ENCODE data around the gene TSHB. TPM values are rescaled to one million over a fixed set of nuclear protein-coding genes. Genes with fewer than 3 reads are reported as not detected.
A peak's percentile ranks its signal among the peaks of the same experiment; 100 is the strongest.

TSHB gene
- polyA plus RNA-seq, 1 donor = not detected

DNA sequence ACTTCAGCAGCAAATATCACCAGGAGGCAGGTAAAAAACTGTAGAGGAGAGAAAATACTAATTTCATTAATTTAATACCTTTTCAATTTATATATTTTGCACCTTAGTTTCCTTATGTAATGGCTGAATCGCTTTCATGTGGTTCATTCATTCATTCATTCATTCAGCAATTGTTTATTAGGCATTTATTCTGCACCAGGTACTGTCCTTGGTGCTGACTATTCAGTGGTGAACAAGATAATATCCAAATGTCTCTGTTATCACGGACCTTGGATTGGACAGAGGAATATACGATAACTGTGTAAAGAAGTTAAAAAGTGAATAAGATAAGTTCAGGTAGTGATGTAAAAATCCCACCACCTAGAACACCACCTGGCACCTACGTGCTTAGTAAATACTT is 30.9 kb downstream of the TSHB start:
- DNase-seq = no peak

DNA sequence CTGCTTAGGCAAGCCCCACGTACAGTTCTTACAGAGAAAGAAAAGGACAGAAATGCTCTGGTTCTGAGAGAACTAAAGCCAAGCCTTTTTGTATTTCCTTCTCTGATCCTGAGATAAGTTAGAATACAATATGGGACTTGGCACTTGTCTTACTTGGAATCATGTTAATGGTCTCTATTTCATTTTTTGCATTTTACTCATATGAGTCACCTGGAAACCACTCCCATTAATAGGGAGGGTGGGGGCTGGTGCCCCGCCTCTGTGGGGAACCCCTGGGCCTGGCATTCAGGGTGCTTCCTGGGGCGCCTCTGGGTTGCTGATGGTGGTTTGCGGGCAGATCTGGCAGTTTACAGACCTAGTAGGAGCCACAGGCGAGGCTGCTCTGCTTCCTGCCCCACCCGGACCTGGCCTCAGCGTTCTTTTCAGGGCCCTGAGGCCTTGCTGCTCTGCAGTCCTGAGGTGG is 32.9 kb downstream of the TSHB start:
- DNase-seq = no peak

DNA sequence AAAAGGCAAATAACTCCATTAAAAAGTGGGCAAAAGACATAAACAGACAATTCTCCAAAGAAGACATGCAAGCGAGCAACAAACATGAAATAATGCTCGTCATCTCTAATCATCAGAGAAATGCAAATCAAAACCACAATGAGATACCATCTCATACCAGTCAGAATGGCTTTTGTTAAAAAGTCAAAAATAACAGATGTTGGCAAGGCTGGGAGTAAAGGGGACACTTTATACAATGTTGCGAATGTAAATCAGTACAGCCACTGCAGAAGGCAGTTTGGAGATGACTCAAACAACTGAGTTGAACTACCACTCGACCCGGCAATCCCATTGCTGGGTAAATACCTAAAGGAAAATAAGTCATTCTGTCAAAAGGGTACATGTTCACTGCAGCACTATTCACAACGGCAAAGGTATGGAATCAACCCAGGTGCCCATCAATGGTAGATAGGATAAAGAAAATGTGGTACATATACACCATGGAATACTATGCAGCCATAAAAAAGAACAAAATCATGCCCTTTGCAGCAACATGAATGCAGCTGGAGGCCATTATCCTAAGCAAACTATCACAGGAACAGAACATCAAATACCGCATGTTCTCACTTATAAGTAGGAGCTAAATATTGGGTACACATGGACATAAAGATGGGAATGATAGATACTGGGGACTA is 33.7 kb downstream of the TSHB start:
- no peak for DNase-seq

GRCh38 chr1:115064461-115064860 is 34.8 kb downstream of the TSHB start:
- DNase-seq = no peak

DNA sequence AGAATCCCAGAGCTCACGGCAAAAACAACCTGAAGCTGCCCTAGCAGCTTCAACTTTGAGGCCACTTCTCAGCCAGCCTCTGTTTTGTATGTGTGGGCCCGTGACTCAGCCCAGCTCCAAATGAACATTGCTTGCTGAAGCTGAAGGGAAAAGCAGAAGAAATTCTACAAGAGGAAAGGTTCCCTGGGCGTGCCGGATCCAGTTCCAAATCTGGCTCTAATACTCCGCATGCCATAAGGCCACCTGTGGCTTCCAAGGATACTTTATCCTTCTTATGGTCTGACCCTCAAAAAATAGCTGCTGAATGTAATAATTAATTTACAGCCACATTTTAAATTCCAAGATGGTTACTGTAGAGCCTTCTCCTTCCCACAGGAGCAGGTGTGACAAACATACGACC is 35.4 kb downstream of the TSHB start:
- DNase-seq = no peak

DNA sequence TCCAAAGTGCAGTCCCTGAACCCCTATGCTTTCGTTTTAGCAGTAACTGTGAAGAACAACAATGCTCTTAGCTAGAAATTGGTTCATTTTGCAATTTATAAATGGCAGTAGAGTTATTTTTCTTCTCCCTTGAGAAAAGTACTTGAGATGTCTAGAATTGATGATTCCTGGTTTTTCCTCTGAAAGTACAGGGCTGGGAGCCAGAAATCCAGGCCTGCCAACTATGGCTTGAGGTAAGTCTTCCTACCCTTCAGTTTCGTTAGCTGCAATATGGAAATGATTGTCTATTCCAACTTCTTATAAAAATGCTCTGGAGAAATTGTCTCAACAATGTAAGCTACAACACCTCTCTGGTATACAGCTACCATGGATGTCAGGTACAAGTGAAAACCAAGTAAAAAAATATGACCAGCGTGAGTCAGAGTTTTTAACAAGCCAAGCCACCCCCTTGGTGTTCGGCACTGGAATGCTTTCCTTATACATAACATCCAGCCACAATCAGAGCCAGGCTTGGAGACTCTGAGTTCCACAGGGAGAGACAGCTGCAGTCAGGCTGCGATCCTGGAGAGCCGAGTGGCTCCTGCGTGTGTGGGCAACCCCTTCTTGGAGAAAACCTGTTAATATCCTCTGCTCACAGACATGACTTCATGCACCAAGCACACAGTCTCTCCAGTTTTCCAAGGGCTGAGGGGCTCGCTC is 37.7 kb downstream of the TSHB start:
- no peak for DNase-seq

GRCh38 chr1:115068826-115069585 is 39.4 kb downstream of the TSHB start:
- no peak for DNase-seq

GRCh38 chr1:115069659-115070308 is 40.2 kb downstream of the TSHB start:
- no peak for DNase-seq

DNA sequence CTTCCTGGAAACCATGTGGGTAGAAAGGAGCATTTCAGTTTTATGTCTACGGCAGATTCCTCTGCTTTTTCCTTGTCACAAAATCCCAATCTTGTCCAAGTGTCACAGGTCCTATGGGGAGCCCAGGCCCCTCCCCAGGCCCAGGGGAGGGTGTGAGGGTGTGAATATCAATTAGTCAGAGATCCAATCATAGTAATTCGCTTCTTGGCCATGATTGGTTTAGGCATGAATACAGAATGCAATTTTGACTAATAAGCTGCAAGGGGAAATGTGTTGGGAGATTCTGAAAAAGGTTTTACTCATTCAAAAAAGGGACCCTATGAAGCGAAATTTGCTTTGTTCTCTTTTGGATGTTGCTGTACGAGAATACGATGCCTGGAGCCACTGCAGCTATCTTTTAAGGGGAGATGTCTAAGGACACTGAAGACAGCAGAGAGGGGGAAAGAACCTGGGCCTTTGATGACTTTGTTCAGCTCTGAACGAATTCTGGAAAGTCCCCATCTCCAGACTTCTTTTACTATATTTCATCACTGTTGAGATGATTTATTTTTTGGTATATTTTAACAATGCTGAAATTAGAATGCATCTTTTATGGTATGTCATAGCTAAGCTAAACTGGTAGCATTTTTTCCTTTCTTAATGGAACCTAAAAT is 41.5 kb downstream of the TSHB start:
- no peak for DNase-seq

- DNase-seq = no peak
Observed at GRCh38 chr1:115073298-115074087, 43.9 kb downstream of the TSHB start.

DNA sequence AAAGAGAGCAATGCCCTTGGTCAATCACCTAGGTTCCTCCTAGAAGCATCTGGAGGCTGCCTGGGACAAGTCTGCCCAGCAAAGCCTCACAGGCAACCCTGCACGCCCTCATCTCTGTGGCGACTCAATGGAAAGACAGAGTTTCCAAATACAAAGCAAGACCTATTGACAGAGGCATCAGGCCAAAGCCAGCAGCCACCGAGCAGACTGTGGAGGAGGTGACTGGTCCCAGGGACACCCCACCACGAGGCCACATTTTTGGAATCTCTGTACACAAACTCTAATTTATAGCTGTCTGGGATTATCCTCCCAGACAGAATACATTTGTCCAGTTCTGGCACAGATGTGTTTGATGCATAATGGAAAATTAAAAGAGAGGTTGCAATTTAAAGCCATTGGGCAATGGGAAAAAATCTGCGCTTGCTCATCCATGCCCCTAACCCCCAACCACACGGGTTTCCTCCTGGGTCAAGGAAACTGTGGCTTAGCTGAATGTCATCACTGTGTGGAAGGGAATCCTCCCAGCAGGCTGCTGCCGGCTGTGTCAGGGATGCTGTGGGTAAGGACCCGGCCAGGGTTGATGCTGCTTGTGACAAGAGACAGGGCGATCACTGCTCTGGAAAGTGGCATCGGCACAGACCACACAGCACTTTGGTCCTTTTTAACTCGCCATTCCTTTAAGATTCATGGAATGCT is 45.4 kb downstream of the TSHB start:
- DNase-seq = no peak

DNA sequence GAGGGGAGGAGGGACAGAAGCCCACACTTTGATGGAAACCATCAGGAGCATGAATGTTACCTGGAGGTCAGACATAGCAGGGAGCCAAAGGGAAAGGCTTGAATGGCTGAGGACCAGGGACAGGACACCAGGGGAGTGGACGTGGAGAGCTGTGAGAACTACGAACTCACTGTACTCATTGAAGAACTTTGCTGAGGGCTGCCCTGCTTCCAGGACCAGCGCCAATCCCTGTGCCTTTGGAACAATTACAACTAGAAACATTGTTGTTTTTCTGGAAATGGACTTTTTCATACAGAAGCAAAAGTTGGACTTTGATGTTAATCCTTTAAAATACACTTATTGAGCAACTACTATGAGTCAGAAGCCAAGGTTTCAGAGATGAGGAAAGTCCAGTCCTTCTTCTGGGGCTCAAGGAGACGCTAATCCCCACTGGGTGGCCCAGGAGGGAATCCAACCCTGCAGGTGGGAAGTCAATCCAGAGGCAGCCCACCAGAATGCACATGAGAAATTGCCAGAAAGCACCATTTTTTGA is 46.8 kb downstream of the TSHB start:
- DNase-seq = no peak

DNA sequence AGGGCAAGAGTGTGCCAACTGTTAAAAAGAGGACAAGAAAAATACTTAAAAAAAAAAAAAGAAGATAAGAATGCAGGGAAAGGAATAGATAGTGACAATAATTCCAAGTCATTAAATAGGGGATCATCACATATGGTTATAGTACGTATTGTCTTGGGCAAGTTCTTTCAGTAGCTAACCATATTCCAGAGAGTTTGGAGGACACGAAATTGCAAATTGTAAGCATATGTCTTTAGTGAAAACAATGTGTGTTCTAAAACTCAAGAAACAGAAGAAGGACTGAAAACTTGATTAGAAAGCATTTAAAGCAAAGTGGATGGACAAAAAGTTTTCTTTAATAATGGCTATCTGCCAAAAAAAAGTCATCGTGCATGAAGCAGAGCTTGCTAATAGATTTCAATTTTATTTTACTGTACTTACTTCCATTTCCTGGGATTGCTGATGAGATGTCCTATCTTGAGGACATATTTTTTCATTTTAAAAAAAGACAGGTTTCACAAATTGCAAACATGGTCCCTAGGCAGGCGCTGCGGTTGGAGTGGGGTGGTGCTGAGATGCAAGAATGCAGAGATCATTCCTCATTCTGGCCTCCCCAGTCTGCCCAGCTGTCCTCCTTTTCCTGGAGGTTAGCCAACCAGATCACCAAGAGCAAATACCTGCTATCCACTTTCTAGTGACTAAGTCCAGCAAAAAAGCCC is 47.8 kb downstream of the TSHB start:
- no peak for DNase-seq

DNA sequence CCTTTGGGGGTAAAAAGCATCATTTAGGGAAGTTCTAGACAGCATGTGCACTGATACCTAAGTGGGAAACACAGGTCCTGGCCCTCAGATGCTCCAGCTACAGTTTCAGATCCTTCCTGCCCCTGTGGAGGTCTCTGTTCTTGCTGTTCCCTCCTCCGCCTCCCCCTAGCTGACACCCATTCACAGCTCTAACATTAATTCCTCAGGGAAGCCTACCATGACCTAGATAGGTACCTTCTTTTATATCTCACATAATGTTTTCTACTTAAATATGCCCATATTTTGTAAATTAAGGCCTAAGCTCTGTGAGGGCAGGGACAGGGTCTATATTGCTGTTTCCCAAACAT is 48.3 kb downstream of the TSHB start:
- no peak for DNase-seq

GRCh38 chr1:115078708-115079107 is 49.1 kb downstream of the TSHB start:
- DNase-seq = no peak

GRCh38 chr1:115082949-115083348 is 53.3 kb downstream of the TSHB start:
- DNase-seq = peak; percentile 48

Measured in hindlimb muscle (tissue), 1 donor.